Measurements from ENCODE around the gene PPP1R37. TPM values are rescaled to one million over a fixed set of nuclear protein-coding genes. Genes with fewer than 3 reads are reported as not detected.

Gene PPP1R37
- total and polyA plus RNA-seq, 4 experiments from 2014 or later = 0.31 to 26.2 (median 13.3) TPM

- POLR2A ChIA-PET (ENCODE audit: partially characterized antibody) = interaction anchor here (2.9 to 4.0 kb wide), 2 partner anchors 20 to 80 kb away, joined by 12 to 14 read pairs; partner anchors contain the start of gene PPP1R37
- H3K9me3 Mint-ChIP-seq = no peaks in the 10 kb centered on the region
These were observed 79.7 kb downstream of the PPP1R37 start for GRCh38 chr19:45172611-45173208.

GRCh38 chr19:45173816-45174215 is 80.8 kb downstream of the PPP1R37 start:
- Histone ChIP-seq H3K9me3 (ENCODE audit: control insufficient read depth in 1 of 2, low read length in 2 of 2) (no peaks in the 10 kb centered on the region), H3K4me3 (ENCODE audit: low read length in 2 of 2) (no peak overlapping the region), H3K27me3 (ENCODE audit: insufficient read depth, low read length) (no peaks in the 10 kb centered on the region), H3K27ac (ENCODE audit: low read depth, low read length) (no peak overlapping the region), H3K4me1 (ENCODE audit: insufficient read depth, low read length) (peaks cover 64% of the 10 kb centered on the region), H3K36me3 (ENCODE audit: insufficient read depth, low read length) (no peaks in the 10 kb centered on the region)
- Mint-ChIP-seq H3K9me3 (no peaks in the 10 kb centered on the region), H3K4me1 (peaks cover 28 to 74% (median 46%) of the 10 kb centered on the region in 4 donors), H3K4me3 (peak overlapping the region in 1 of 8 donors; percentile 15), H3K27ac (peak overlapping the region in 3 of 7 donors; percentile 41 to 53 (median 42)), H3K36me3 (peaks cover 0 to 8% of the 10 kb centered on the region in 2 donors), H3K27me3 (no peaks in the 10 kb centered on the region)
- DNase-seq = no peak
- intact Hi-C loops (cut with micrococcal nuclease) = no loop called here
- ChIA-PET CTCF (ENCODE audit: partially characterized antibody) (no interaction called here), POLR2A (ENCODE audit: partially characterized antibody) (no interaction called here)

More at GRCh38 chr19:45172611-45173208, 79.7 kb downstream of the PPP1R37 start:
- CTCF ChIA-PET (ENCODE audit: partially characterized antibody) = interaction anchor here (0.9 to 1.7 kb wide), 2 partner anchors 14 to 20 kb away, joined by 3 read pairs; no protein-coding TSS in a partner anchor
- peaks cover 0 to 3% of the 10 kb centered on the region in 2 donors for H3K36me3 Mint-ChIP-seq
- intact Hi-C loops (cut with micrococcal nuclease) = no loop called here
- peaks cover 27 to 73% (median 42%) of the 10 kb centered on the region in 4 donors for H3K4me1 Mint-ChIP-seq
- H3K27me3 Mint-ChIP-seq = no peaks in the 10 kb centered on the region
- Histone ChIP-seq H3K4me3 (ENCODE audit: low read length in 2 of 2) (peak overlapping the region in 1 of 2 donors; percentile 23), H3K36me3 (ENCODE audit: insufficient read depth, low read length) (no peaks in the 10 kb centered on the region), H3K27ac (ENCODE audit: low read depth, low read length) (peak overlapping the region; percentile 61), H3K4me1 (ENCODE audit: insufficient read depth, low read length) (peaks cover 69% of the 10 kb centered on the region), H3K27me3 (ENCODE audit: insufficient read depth, low read length) (no peaks in the 10 kb centered on the region), H3K9me3 (ENCODE audit: control insufficient read depth in 1 of 2, low read length in 2 of 2) (no peaks in the 10 kb centered on the region)
- H3K27ac Mint-ChIP-seq = peak overlapping the region; percentile 67 to 91 (median 89)
- peak overlapping the region in 3 of 8 donors; percentile 69 to 78 (median 70) for H3K4me3 Mint-ChIP-seq
- DNase-seq = no peak

DNA sequence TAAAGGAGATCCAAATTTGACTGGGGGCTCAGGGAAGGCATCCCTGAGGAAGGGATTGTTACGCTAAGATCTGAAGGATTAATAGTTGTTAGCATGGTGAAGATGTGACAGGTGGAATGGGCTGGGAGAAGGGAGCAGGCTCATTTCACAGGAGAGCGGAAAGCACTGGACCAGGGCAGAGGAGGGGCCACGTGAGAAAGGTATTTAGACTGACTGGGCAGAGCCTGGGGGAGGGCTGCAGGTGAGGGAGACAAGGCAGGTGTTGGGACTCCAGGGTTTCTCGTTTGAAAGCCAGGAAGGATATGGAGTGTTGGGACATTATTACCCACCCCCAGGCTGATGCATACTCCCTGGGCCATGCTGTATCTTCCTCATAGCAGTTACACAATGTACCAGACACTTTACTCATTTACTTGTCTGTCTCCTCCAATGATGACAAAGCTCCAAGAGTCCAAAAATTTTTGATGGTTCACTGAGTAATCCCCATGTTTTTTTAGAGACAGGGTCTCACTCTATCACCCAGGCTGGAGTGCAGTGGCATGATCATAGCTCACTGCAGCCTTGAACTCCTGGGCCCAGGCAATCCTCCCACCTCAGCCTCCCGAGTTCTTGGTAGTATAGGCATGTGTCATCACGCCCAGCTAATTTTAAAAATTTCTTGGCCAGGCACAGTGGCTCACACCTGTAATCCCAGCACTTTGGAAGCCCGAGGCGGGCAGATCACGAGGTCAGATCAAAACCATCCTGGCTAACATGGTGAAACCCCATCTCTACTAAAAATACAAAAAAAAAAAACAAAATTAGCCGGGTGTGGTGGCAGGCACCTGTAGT is 82.8 kb downstream of the PPP1R37 start:
- Mint-ChIP-seq H3K27ac (peak overlapping the region; percentile 12 to 84 (median 50)), H3K9me3 (no peaks in the 10 kb centered on the region), H3K27me3 (no peaks in the 10 kb centered on the region), H3K36me3 (peaks cover 0 to 8% of the 10 kb centered on the region in 2 donors), H3K4me3 (peak overlapping the region in 5 of 8 donors; percentile 14 to 57 (median 41)), H3K4me1 (peaks cover 24 to 65% (median 44%) of the 10 kb centered on the region in 4 donors)
- no peaks in the 10 kb centered on the region for H3K27me3 ChIP-seq (ENCODE audit: insufficient read depth, low read length)
- DNase-seq = no peak
- no peaks in the 10 kb centered on the region for H3K36me3 ChIP-seq (ENCODE audit: insufficient read depth, low read length)
- CTCF ChIA-PET (ENCODE audit: partially characterized antibody) = no interaction called here
- no peaks in the 10 kb centered on the region for H3K9me3 ChIP-seq (ENCODE audit: control insufficient read depth in 1 of 2, low read length in 2 of 2)
- peaks cover 57% of the 10 kb centered on the region for H3K4me1 ChIP-seq (ENCODE audit: insufficient read depth, low read length)
- H3K27ac ChIP-seq (ENCODE audit: low read depth, low read length) = no peak overlapping the region
- POLR2A ChIA-PET (ENCODE audit: partially characterized antibody) = interaction anchor here (0.7 to 4.9 kb wide), 2 partner anchors 22 to 216 kb away, joined by 3 to 54 read pairs; no protein-coding TSS in a partner anchor
- intact Hi-C loops (cut with micrococcal nuclease) = no loop called here
- no peak overlapping the region for H3K4me3 ChIP-seq (ENCODE audit: low read length in 2 of 2)

GRCh38 chr19:45177817-45178261 is 84.9 kb downstream of the PPP1R37 start, which contains the start of gene TRAPPC6A:
Gene TRAPPC6A, minus strand, starts transcription at chr19:45178237. Its CDS starts 19 bp downstream, at chr19:45178218.
- ChIA-PET CTCF (ENCODE audit: partially characterized antibody) (interaction anchor here (1.0 to 2.4 kb wide), 11 partner anchors 8 to 225 kb away, joined by 3 to 16 read pairs (median 6); partner anchors contain the start of genes CLASRP and PPP1R37), POLR2A (ENCODE audit: partially characterized antibody) (interaction anchor here (0.7 to 4.9 kb wide), 22 partner anchors 9 to 1739 kb away, joined by 3 to 58 read pairs (median 6); partner anchors contain the start of genes CLASRP, CLPTM1, ERCC2 and GEMIN7)
- Histone ChIP-seq H3K4me1 (ENCODE audit: insufficient read depth, low read length) (peaks cover 47% of the 10 kb centered on the region), H3K36me3 (ENCODE audit: insufficient read depth, low read length) (peaks cover 9% of the 10 kb centered on the region), H3K27me3 (ENCODE audit: insufficient read depth, low read length) (no peaks in the 10 kb centered on the region), H3K9me3 (ENCODE audit: control insufficient read depth in 1 of 2, low read length in 2 of 2) (no peaks in the 10 kb centered on the region), H3K27ac (ENCODE audit: low read depth, low read length) (peak within 1 kb of the TSS; percentile 74), H3K4me3 (ENCODE audit: low read length in 2 of 2) (peak within 1 kb of the TSS; percentile 97 to 100)
- H3K27me3 Mint-ChIP-seq = no peaks in the 10 kb centered on the region
- peaks cover 14 to 20% of the 10 kb centered on the region in 2 donors for H3K36me3 Mint-ChIP-seq
- no peaks in the 10 kb centered on the region for H3K9me3 Mint-ChIP-seq
- H3K4me1 Mint-ChIP-seq = peaks cover 24 to 64% (median 41%) of the 10 kb centered on the region in 4 donors
- H3K27ac Mint-ChIP-seq = peak within 1 kb of the TSS; percentile 83 to 99 (median 98)
- intact Hi-C loops (cut with micrococcal nuclease) = loop anchor here (1.0 kb wide), 9 partner anchors 26 to 514 kb away; partner anchors contain the start of genes CLASRP, CLPTM1, GEMIN7 and QPCTL
- no peak for DNase-seq
- peak within 1 kb of the TSS; percentile 88 to 99 (median 94) for H3K4me3 Mint-ChIP-seq

- Histone ChIP-seq H3K27ac (ENCODE audit: low read depth, low read length) (peak within 1 kb of the TSS; percentile 74), H3K36me3 (ENCODE audit: insufficient read depth, low read length) (peaks cover 9% of the 10 kb centered on the region), H3K9me3 (ENCODE audit: control insufficient read depth in 1 of 2, low read length in 2 of 2) (no peaks in the 10 kb centered on the region), H3K4me3 (ENCODE audit: low read length in 2 of 2) (peak within 1 kb of the TSS; percentile 97 to 100), H3K4me1 (ENCODE audit: insufficient read depth, low read length) (peaks cover 43% of the 10 kb centered on the region), H3K27me3 (ENCODE audit: insufficient read depth, low read length) (no peaks in the 10 kb centered on the region)
- peak; percentile 99 to 100 (median 100) for DNase-seq
- peaks cover 23 to 62% (median 41%) of the 10 kb centered on the region in 4 donors for H3K4me1 Mint-ChIP-seq
- no peaks in the 10 kb centered on the region for H3K9me3 Mint-ChIP-seq
- no peaks in the 10 kb centered on the region for H3K27me3 Mint-ChIP-seq
- ChIA-PET CTCF (ENCODE audit: partially characterized antibody) (interaction anchor here (0.6 to 2.4 kb wide), 13 partner anchors 9 to 225 kb away, joined by 3 to 16 read pairs (median 6); partner anchors contain the start of genes CLASRP and PPP1R37), POLR2A (ENCODE audit: partially characterized antibody) (interaction anchor here (0.6 to 4.9 kb wide), 27 partner anchors 9 to 1739 kb away, joined by 3 to 58 read pairs (median 5); partner anchors contain the start of genes CLASRP, CLPTM1, ERCC2 and GEMIN7)
- H3K4me3 Mint-ChIP-seq = peak within 1 kb of the TSS; percentile 88 to 99 (median 94)
- intact Hi-C loops (cut with micrococcal nuclease) = loop anchor here (1.0 kb wide), 9 partner anchors 26 to 514 kb away; partner anchors contain the start of genes CLASRP, CLPTM1, GEMIN7 and QPCTL
- peak within 1 kb of the TSS; percentile 83 to 99 (median 98) for H3K27ac Mint-ChIP-seq
- H3K36me3 Mint-ChIP-seq = peaks cover 15 to 21% of the 10 kb centered on the region in 2 donors
These were observed 85.5 kb downstream of the PPP1R37 start, which contains the start of gene BLOC1S3 for GRCh38 chr19:45178262-45179071. Gene BLOC1S3, plus strand, starts transcription at chr19:45178784. Its CDS starts 513 bp downstream, at chr19:45179297.

Measured in CD4-positive, alpha-beta memory T cell (primary cell).